ENCODE results near the gene CCDC28B.
A peak's percentile ranks its signal among the peaks of the same experiment; 100 is the strongest.

The CCDC28B gene

GRCh38 chr1:32194984-32195383 lies 5.4 kb upstream of the CCDC28B start:
- DNase-seq (ENCODE audit: low read depth, low spot score) = no peak

DNA sequence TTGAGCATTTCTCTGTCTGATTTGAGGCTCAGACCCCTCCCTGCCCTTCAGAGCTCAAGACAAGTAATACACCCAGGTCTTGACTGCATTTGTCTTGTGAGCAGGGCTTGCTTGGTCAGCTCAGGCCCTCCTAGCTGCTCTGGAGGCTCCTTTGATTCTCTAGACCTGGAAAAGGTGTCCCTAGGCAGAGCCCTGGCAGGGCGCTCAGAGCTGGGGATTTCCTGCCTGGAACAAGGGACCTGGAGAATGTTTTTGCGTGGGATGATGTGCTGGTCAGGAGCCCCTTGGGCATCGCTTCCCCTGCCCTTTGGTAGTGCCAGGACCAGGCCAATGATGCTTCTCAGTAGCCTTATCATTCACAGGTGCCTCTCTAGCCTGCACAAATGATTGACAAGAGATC lies 4.9 kb upstream of the CCDC28B start:
- DNase-seq (ENCODE audit: low read depth, low spot score) = no peak

- DNase-seq (ENCODE audit: low read depth, low spot score) = no peak
Observed at GRCh38 chr1:32195972-32196823, 4.2 kb upstream of the CCDC28B start.

DNA sequence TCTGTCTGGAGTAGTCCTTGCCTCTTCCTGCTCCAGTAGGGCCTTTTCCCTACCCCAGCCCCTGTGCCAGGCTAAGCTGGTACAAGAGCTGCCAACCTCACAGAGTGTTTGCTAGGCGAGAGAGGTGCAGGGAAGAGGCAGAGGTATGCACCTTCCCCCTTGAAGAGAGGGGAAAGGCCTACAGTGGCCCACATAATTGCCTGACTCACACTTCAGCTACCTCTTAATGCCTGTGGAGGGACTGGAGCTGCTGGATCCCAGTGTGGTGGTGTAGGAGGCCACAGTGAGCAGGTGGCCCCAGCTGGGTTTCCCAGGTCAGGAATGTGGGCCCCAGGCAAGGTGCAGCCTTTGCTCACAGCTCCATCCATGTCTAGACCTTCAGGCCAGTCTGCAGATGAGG lies 3.3 kb upstream of the CCDC28B start:
- no peak for DNase-seq (ENCODE audit: low read depth, low spot score)

- DNase-seq (ENCODE audit: low read depth, low spot score) = no peak
Observed at GRCh38 chr1:32197837-32198236, 2.6 kb upstream of the CCDC28B start.

- no peak for DNase-seq (ENCODE audit: low read depth, low spot score)
Observed at GRCh38 chr1:32198237-32199042, 2.0 kb upstream of the CCDC28B start.

GRCh38 chr1:32199043-32199716 lies 1.2 kb upstream of the CCDC28B start:
- no peak for DNase-seq (ENCODE audit: low read depth, low spot score)

DNA sequence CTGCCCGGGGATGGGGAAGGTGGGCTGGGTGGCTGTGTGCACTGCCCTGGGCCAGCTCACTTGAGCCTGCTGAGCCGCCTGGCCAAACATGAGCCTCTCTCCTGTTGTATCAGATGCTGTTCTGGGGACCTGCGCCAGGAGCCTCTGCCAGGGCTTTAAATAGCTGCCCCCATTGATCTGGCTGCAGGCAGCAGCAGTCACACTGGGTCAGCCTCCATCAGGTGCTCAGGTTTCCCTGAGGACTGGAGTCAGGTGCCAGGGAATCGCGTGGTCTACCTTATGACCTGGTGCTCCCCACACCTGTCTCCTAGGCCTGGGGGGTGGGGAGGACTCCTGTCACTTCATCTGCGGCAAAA lies 700 bp upstream of the CCDC28B start:
- no peak for DNase-seq (ENCODE audit: low read depth, low spot score)

- DNase-seq (ENCODE audit: low read depth, low spot score) = peak; percentile 60
Observed at GRCh38 chr1:32201011-32201855, 838 bp downstream of the CCDC28B start.

- no peak for DNase-seq (ENCODE audit: low read depth, low spot score)
Observed at GRCh38 chr1:32204943-32205361, 4.6 kb downstream of the CCDC28B start.

DNA sequence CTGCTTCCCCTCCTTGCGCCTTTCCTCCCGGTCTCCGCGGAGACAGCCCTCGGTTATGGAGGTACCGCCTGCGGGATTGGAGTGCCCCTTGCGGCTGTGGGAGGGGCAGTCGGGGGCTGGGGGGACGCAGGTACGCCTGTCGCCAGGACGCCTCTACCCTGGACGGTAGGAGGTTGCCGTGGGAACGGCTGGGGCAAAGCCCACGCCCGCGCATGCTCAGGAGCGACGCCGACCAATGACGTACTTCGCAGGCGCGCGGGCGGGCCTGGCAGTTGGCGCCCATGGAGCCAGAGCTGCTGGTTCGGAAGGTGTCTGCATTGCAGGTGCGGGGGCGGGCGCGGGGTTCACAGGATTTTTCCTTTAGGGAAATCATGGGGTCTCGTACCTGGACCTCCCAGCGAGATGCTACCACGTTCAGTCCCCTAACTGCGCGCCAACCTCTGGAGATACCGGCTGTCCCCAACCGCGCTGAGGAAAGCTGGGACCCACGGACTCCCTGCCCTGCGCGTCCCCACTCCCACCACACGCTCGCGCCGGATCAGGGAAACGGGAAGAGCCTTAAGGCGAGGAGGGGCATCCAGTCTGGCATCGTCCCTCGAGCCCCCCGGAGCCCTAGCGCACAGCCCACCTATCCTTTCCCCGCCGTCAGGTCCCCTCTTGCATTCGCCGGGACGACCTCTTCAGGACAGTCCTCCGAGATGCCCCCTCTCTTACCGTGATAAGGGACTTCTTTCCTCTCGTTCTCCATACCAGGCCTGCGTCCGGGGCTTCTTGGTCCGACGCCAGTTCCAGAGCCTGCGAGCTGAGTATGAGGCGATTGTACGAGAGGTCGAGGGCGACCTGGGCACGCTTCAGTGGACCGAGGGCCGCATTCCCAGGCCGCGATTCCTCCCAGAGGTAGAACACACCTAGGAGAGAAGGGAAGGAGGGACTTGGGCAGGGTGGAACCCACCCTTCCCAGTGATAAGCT lies 5.3 kb downstream of the CCDC28B start, which contains the start of gene IQCC:
Gene IQCC (plus strand): TSS at position 271 of the 970 bp plus-strand sequence. CDS start 11 bp downstream, at position 282.
- peak; percentile 66 for DNase-seq (ENCODE audit: low read depth, low spot score)

DNA sequence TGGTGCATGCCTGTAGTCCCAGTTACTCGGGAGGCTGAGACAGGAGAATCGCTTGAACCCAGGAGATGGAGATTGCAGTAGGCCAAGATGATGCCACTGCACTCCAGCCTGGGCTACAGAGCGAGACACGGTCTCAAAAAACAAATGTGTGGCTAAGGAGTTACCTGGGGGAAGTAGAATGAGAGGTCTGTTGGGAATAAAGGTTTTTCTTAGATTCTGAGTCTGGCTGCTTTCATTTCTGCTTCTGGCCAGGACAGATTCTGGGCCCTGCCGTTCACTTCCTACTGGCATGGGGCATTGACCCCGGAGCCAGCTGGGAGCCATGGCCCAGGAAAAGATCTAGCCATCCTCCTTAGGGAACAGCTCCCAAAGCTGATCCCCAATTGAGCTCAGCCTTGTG lies 8.1 kb downstream of the CCDC28B start:
- no peak for DNase-seq (ENCODE audit: low read depth, low spot score)

DNA sequence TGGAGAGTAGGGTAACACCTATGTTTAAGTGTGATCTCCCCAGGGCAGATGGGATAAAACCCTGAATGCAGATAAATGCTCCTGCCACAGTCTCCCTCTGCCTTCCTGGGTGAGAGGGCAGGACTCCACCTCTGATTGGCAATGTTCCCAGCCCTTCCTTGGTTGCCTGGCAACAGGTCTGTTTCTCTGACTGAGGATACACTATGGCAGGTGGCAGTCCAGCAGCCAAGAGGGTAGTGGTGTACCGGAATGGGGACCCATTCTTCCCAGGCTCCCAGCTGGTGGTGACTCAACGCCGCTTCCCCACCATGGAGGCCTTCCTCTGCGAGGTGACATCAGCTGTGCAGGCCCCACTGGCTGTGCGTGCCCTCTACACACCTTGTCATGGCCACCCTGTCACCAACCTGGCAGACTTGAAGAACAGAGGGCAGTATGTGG lies 8.5 kb downstream of the CCDC28B start, which contains the start of gene DCDC2B:
Gene DCDC2B (plus strand): TSS at position 199 of the 438 bp plus-strand sequence. CDS start 5 bp downstream, at position 204.
- no peak for DNase-seq (ENCODE audit: low read depth, low spot score)

DNA sequence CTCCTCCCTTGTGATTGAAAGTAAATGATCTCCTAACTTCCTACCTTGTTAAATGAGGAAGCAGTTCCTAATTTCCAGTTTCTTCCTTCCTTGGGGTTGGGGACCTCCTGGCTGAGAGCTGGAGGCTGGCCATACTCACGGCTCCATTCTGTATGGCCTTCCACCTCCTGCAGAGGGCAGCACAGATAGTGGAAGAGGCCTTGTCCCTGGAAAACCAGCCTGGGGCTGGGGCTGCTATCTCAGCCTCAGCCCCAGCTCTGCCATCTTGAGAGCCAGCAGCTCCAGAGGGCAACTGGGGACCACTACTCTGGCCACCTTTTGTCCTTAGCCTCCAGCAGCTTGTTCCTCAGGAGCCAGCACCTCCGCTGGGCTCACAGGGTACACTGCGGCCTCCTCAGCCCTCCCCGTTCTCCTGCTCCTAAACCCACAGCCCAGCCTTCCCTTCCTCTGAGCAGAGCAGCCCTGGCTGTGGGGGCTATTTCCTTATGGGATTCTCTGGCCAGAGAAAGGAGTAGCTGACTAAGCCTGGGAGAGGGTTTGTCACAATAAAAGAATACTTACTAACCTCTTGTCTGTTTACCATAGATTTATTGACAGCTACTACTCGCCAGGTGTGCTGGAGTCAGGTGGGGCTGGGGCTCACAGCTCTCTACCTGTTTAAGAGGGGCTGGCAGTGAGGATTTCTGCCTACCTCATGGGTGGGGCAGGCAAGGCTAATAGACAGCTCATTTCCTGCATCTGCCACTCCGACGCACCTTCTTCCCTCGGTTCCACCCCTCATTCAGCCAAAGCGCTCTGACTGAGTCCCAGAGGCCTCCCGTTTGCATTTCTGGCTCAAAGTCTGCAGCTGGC lies 15.5 kb downstream of the CCDC28B start:
- peak; percentile 28 for DNase-seq (ENCODE audit: low read depth, low spot score)

GRCh38 chr1:32216566-32216965 lies 16.2 kb downstream of the CCDC28B start:
- DNase-seq (ENCODE audit: low read depth, low spot score) = no peak

DNA sequence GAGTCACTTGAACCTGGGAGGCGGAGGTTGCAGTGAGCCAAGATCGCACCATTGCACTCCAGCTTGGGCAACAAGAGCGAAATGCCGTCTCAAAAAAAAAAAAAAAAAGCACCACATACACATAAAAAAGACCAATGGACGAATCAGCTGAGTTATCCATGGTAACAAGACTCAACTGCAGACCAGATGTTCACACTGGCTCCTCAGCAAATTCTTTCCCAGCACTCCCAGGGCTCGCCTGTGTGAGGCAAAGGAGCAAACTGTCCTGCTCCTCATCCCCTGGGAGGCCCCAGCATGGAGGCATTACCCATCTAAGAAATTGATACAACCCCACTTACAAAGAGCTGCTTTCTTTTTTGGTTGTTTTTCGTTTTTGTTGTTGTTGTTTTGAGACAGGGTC lies 18.6 kb downstream of the CCDC28B start:
- DNase-seq (ENCODE audit: low read depth, low spot score) = no peak

DNA sequence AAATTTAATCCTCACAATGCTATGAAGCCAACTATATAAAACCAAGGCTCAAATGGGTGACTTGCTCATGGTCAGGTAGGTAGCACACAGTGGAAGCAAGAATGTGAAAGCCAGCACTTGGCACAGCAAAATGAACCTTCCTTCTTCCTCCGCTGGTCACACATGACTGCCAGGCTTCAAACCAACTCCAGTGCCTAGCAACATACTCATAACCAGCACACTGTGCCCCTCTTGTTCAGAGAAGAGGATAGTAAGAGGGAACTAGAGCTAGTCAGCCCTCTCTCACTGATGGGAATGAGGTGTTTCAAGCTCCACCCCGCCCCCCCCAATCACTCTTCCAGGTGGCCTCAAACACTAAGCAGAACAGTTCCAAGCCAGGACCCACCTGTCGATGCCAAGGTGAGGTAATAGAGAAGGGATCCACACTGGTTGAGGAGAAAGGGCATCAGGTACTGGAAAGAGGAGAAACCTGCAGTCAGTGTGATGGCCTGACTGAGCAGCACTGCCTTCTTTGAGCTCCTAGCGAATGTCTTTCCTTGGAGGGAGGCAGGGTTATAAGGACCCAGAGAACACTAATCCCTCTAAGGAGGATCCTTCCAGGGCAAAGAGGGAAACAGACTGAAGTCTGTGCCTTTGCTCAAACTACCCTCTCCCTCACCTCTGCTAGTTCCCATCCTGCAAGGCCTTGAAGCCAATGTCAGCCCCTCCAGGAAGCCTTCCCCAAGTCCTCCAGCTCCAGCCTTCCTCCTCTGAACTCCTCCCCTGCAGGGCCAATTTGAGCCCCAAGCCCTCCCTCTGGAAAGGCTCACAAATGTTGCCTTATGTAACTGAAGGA lies 20.6 kb downstream of the CCDC28B start:
- no peak for DNase-seq (ENCODE audit: low read depth, low spot score)

DNA sequence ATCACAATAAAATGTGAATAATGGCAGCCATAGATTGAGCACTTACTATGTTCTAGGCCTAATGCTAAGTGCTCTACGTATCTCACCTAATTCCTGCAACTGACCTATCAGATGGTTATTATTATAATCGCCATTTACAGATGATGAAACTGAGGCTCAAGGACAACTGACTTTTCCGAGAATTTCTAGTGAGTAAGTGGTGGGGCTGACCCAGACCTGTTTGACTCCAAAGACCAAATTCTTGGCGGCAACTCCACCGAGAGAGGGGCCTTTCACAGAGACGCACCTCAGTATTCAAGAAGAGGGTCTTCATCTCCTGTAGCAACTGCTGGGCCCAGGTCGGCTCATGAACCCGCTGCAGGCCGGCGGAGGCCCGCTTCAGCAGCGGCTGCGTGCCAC lies 21.2 kb downstream of the CCDC28B start:
- DNase-seq (ENCODE audit: low read depth, low spot score) = no peak
